Psoas muscle (tissue), 8 donors: ENCODE results near the gene FOLR2. TPM values are rescaled to one million over a fixed set of nuclear protein-coding genes. Genes with fewer than 3 reads are reported as not detected.

Experiments
- ATAC-seq, 4 donors: fragments of 200-7000 bp; cut with Tn5 transposase; one replicate each; pipeline ENCODE4 v1.9.1; 2020; ENCODE audit warnings: moderate library complexity in 3 of 4, mild to moderate bottlenecking in 2 of 4
- DNase-seq, 2 donors: peaks; one replicate each; pipeline ENCODE4 v3.0.0-alpha.2; 2020
- H3K27ac ChIP-seq: fragments of 200-600 bp; one replicate; pipeline ENCODE4 v1.8.0; 2022
- H3K27me3 ChIP-seq, 3 donors: fragments of 200-600 bp in 1 of 3; one replicate each; pipeline versions ENCODE4 v1.6.1 to v1.8.0; 2013 to 2022; ENCODE audit warnings: low read length in 2 of 3, mild to moderate bottlenecking in 2 of 3, moderate library complexity in 1 of 3; ENCODE audit not compliant: insufficient read depth in 3 of 3
- H3K36me3 ChIP-seq, 2 donors: fragments of 200-600 bp in 1 of 2; one replicate each; pipeline versions ENCODE4 v1.6.1 to v1.8.0; 2013 to 2022; ENCODE audit warnings: low read depth in 1 of 2, mild to moderate bottlenecking in 1 of 2, moderate library complexity in 1 of 2; ENCODE audit not compliant: insufficient read depth in 1 of 2
- H3K4me1 ChIP-seq: fragments of 200-600 bp; one replicate; pipeline ENCODE4 v1.8.0; 2022
- H3K4me3 ChIP-seq: fragments of 200-600 bp; one replicate; pipeline ENCODE4 v1.8.0; 2022; ENCODE audit warnings: mild to moderate bottlenecking
- H3K9me3 ChIP-seq: fragments of 200-600 bp; one replicate; pipeline ENCODE4 v1.8.0; 2022
- WGBS, 3 donors: extraction: QIAGEN DNeasy Blood & Tissue Kit; methylation state at CpG; one replicate each; pipeline versions ENCODE4 v1.1.6 to v1.1.7; 2013; 5-methylcytosine and 5-hydroxymethylcytosine counted together
- intact Hi-C, 2 donors: fragments of 100-400 bp; cut with DNase I; formaldehyde crosslinking; loops; one replicate each; pipeline versions ENCODE4 v1.11.0 to v1.14.2; 2022
- polyA plus RNA-seq, 3 donors: library from polyadenylated mRNA; stranded (reverse); fragments of 200-250 nt; gene quantifications; one replicate each; pipeline ENCODE4 v1.2.3, GENCODE V29; 2013
- total RNA-seq, 4 donors: library from RNA; stranded (reverse); fragmentation: NEBNext Ultra II Directional in 2 of 4; extraction: Animal tissue kit (Norgen Biotek cat#: 25700) in 2 of 4; gene quantifications; one replicate each; pipeline versions ENCODE4 v1.2.1 to v1.2.4, GENCODE V29; 2021 to 2023
- TF ChIP-seq, protein P1 (sequence below): fragments of 200-600 bp; IDR thresholded peaks from one replicate; pipeline ENCODE4 v1.8.0; 2022; ENCODE audit warnings: antibody characterized with exemption
- donor health status: healthy with polysubstance abuse.
- donor health status: DM: no; HTN: no; CAD: no; lungs with moderate emphysema.
- donor health status: Bipolar disorder and iron deficiency.
- donor health status: healthy.
- donor health status: DM: yes; HTN: yes; CAD: no.
- donor health status: DM: no; HTN: no; CAD: no.
- donor health status: DM: no; HTN: no; CAD: no.
- donor health status: DM: yes; HTN: yes; CAD: no.

Gene FOLR2
- total and polyA plus RNA-seq, 7 donors: 2.9 to 14.2 (median 5.3) TPM

DNA sequence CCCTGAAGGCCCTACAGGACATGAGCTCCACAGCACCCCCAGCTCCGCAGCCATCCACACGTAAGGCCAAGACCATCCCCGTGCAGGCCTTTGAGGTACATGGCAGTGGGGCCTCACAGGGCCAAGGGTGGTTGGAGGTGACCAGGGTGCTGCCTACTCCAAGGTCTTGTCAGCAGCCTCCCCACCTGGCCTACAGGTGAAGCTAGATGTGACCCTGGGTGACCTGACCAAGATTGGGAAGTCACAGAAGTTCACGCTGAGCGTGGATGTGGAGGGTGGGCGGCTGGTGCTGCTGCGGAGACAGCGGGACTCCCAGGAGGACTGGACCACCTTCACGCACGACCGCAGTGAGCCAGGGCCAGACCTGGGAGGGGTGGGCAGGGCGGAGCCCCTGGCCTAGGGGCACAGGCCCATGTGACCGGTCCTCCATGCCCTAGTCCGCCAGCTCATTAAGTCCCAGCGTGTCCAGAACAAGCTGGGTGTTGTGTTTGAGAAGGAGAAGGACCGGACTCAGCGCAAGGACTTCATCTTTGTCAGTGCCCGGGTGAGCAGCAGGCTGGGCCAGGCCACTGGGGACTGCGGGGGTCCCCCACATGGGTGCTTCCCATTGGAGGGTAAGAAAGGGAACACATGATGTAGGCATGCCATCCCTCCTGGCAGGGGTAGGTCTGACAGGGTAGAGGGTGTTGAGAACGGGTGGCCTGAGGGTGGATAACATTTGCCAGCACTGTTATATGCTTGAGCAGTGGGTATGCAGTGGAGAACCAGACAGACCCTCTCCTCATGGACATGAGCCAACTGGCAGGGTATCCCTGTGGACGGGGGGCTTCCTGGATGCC is 13.6 kb downstream of the FOLR2 start:
- intact Hi-C loops: loop anchor here (10.0 kb wide), 3 partner anchors 115 to 215 kb away; partner anchors contain the start of gene ANAPC15 (in 1 of the 2)
- no peak for ATAC-seq
- Histone ChIP-seq H3K27ac (no peak overlapping the region), H3K36me3 (peaks cover 0 to 81% of the 10 kb centered on the region in 2 donors), H3K9me3 (no peaks in the 10 kb centered on the region), H3K27me3 (no peaks in the 10 kb centered on the region), H3K4me3 (no peak overlapping the region), H3K4me1 (peaks cover 9% of the 10 kb centered on the region)
- TF ChIP-seq, protein P1, sequence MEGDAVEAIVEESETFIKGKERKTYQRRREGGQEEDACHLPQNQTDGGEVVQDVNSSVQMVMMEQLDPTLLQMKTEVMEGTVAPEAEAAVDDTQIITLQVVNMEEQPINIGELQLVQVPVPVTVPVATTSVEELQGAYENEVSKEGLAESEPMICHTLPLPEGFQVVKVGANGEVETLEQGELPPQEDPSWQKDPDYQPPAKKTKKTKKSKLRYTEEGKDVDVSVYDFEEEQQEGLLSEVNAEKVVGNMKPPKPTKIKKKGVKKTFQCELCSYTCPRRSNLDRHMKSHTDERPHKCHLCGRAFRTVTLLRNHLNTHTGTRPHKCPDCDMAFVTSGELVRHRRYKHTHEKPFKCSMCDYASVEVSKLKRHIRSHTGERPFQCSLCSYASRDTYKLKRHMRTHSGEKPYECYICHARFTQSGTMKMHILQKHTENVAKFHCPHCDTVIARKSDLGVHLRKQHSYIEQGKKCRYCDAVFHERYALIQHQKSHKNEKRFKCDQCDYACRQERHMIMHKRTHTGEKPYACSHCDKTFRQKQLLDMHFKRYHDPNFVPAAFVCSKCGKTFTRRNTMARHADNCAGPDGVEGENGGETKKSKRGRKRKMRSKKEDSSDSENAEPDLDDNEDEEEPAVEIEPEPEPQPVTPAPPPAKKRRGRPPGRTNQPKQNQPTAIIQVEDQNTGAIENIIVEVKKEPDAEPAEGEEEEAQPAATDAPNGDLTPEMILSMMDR: no peak
- WGBS, 3 donors: 88 to 91% (median 91%) methylated on average over 21 of the region's 21 CpGs
- DNase-seq: no peak

DNA sequence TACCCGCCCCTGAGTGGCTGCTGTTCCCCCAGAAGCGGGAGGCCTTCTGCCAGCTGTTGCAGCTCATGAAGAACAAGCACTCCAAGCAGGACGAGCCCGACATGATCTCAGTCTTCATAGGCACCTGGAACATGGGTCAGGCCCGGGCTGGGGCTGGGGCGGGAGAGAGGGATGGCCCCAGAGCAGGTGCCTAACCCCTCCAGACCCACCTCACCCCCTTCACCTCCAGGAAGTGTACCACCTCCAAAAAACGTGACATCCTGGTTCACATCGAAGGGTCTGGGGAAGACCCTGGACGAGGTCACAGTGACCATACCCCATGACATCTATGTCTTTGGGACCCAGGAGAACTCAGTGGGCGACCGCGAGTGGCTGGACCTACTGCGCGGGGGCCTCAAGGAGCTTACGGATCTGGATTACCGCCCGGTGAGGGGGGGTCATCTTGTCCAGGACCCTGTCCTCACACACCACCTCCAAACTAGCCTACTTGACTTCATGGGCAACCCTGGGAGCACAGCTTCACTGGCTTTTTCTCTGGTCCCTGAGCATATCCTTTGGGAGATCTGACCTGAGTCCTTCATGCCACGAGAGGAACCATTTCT is 14.3 kb downstream of the FOLR2 start:
- H3K27me3 ChIP-seq: no peaks in the 10 kb centered on the region
- no peak for ATAC-seq
- intact Hi-C loops: loop anchor here (10.0 kb wide), 3 partner anchors 116 to 216 kb away; partner anchors contain the start of gene ANAPC15 (in 1 of the 2)

DNA sequence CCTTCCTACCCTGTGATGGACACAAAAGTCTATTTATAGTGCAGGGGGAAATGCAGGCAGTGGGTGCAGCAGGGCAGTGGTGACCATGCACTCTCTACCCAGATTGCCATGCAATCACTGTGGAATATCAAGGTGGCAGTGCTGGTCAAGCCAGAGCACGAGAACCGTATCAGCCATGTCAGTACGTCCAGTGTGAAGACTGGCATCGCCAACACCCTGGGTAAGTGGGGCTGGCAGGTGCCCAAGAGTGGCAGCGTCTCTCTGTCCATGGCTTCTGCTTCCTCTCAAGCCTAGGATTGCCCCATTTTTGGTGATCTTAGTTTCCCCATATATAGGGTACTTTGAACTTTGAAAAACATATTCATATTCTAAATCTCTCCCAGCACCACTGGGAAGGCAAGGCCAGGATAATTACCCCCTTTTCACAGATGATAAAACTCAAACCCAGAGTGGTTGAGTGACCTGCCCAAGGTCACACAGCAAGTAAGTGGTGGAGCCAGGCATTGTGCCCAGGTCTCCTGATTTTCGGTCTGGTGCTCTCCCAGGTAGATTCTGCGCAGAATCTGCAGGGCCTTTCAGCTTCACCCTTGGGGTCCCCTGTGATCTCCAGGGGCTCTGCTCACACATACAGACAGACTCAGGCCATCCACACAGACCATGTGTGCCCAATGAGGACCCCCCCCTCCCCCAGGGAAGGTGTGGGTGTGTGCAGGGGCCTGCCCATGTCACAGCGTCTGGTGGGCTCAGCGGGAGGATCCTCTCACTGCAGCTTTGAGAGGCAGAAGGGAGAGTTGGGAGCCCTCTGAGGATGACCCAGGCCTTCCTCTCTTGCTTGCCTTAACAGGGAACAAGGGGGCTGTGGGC is 15.0 kb downstream of the FOLR2 start:
- peaks cover 6% of the 10 kb centered on the region for H3K4me1 ChIP-seq
- TF ChIP-seq, protein P1: no peak
- no peak overlapping the region for H3K4me3 ChIP-seq
- WGBS, 3 donors: 74 to 90% (median 74%) methylated on average over 8 to 9 of the region's 9 CpGs
- no peak for DNase-seq
- no peak overlapping the region for H3K27ac ChIP-seq
- ATAC-seq: no peak
- no peaks in the 10 kb centered on the region for H3K27me3 ChIP-seq
- no peaks in the 10 kb centered on the region for H3K9me3 ChIP-seq
- intact Hi-C loops: loop anchor here (10.0 kb wide), 3 partner anchors 117 to 217 kb away; partner anchors contain the start of gene ANAPC15 (in 1 of the 2)
- H3K36me3 ChIP-seq: peaks cover 0 to 96% of the 10 kb centered on the region in 2 donors

More for the DNA sequence above, 14.3 kb downstream of the FOLR2 start:
- Histone ChIP-seq H3K27ac (no peak overlapping the region), H3K36me3 (peaks cover 0 to 88% of the 10 kb centered on the region in 2 donors), H3K4me3 (no peak overlapping the region), H3K9me3 (no peaks in the 10 kb centered on the region), H3K4me1 (peaks cover 2% of the 10 kb centered on the region)
- 83 to 91% (median 86%) methylated on average over 18 of the region's 18 CpGs for WGBS, 3 donors
- TF ChIP-seq, protein P1: no peak
- no peak for DNase-seq

DNA sequence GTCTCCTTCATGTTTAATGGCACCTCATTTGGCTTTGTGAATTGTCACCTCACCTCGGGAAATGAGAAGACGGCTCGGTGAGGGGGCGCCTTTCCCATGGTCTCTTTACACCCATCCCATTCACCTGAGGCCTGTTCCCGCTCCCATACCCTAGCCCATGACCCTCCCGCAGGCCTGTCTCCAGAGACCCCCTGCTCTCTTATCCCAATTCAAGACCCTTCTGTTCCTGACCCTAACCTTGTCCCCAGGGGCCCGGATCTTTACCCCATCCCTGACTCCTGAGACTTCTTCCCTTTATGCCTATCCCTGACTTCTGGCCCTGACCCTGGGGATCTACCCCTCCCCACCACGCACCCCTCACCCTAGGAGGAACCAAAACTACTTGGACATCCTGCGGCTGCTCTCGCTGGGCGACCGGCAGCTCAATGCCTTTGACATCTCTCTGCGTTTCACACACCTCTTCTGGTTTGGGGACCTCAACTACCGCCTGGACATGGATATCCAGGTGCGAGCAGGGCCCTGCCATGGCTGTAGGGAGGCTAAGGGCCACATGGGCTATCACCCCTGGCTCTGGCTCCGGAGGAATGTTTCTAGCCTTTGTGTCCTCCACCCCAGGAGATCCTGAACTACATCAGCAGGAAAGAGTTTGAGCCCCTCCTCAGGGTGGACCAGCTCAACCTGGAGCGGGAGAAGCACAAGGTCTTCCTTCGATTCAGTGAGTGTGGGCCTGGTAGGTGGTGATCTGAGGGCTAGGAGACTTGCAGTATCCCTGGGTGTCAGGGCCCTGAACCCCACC is 15.9 kb downstream of the FOLR2 start:
- Histone ChIP-seq H3K4me3 (no peak overlapping the region), H3K27ac (no peak overlapping the region), H3K9me3 (no peaks in the 10 kb centered on the region), H3K4me1 (peaks cover 10% of the 10 kb centered on the region), H3K27me3 (no peaks in the 10 kb centered on the region), H3K36me3 (peaks cover 0 to 97% of the 10 kb centered on the region in 2 donors)
- DNase-seq (no peak), ATAC-seq (no peak)
- TF ChIP-seq, protein P1: no peak
- WGBS, 3 donors: 89 to 93% (median 92%) methylated on average over 18 of the region's 18 CpGs
- intact Hi-C loops: loop anchor here (10.0 kb wide), 3 partner anchors 118 to 218 kb away; partner anchors contain the start of gene ANAPC15 (in 1 of the 2)
